ENCODE measurements around the gene INHBC. TPM values are rescaled to one million over a fixed set of nuclear protein-coding genes. Genes with fewer than 3 reads are reported as not detected.

Gene INHBC
- total and polyA plus RNA-seq, 3 donors from 2014 or later: 1.8 to 3.1 (median 2.1) TPM

DNA sequence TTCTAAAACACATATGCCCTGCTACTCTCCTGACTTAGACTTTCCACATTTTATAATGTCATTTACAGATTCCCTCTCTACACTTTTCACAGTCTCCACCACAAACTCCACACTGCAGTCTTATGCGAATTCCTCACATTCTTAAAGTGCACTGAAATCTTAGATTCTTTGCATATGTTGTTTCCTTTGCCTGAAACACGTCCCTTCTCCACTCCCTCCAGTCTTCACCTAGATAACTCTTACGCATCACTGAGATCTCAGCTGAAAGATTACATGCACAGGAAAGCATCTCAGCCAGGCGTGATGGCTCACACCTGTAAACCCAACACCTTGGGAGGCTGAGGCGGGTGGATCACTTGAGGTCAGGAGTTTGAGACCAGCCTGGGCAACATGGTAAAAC lies 48.9 kb downstream of the INHBC start:
- Histone ChIP-seq H3K4me3 (no peak overlapping the region), H3K36me3 (ENCODE audit: low read depth, missing control alignments) (no peaks in the 10 kb centered on the region), H3K9me3 (no peaks in the 10 kb centered on the region), H3K4me1 (no peaks in the 10 kb centered on the region), H3K27me3 (no peaks in the 10 kb centered on the region), H3K27ac (no peak overlapping the region)
- no peak for DNase-seq
- TF ChIP-seq POLR2A (IDR thresholded peaks at IDR 0.05) (no peak), CTCF (IDR thresholded peaks at IDR 0.05) (no peak)
- intact Hi-C loops (cut with DNase I; ENCODE audit: low total_unique reads): no loop called here
- 45 to 57% methylated on average over 5 of the region's 5 CpGs for WGBS, 2 donors

DNA sequence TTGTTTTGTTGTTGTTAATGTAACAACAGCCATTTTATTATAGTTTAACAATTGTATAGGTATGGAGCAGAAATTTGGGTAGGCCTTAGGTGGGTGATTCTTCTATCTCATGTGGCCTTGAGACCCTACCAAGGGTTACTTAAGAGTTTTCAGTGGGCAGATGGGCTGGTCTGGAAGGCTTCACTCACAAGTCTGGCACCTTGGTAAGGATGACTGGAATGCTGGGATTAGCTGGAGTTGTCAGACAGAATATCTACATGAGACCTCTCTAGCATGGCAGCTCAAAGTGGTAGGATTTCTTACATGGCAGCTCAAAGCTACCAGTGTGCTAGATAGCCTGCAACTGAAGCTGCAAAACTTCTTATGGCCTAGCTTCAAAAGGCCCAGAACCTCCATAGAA lies 51.1 kb downstream of the INHBC start:
- Histone ChIP-seq H3K4me3 (no peak overlapping the region), H3K4me1 (peaks cover 9% of the 10 kb centered on the region), H3K27ac (no peak overlapping the region), H3K27me3 (no peaks in the 10 kb centered on the region), H3K9me3 (no peaks in the 10 kb centered on the region), H3K36me3 (ENCODE audit: low read depth, missing control alignments) (no peaks in the 10 kb centered on the region)
- no peak for DNase-seq
- intact Hi-C loops (cut with DNase I; ENCODE audit: low total_unique reads): no loop called here
- TF ChIP-seq CTCF (IDR thresholded peaks at IDR 0.05) (no peak), POLR2A (IDR thresholded peaks at IDR 0.05) (no peak)

DNA sequence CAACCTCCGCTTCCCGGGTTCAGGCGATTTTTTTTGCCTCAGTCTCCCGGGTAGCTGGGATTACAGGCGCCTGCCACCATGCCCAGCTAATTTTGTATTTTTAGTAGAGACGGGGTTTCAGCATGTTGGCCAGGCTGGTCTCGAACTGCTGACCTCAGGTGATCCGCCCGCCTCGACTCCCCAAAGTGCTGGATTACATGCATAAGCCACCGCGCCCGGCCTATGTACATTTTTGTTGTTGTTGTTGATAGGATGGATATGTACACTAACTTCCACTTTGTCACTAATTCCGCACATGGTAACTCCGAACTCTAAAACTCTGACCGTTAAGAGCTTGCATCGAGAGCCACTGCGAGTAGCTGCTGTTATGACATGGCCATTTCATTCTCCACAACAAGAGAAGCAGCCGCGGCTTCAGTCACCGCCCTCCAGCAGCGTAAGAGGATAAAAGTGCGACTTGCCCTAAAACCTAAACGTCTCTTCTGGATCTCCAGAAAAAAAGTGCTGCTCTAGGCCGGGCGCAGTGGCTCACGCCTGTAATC lies 52.5 kb downstream of the INHBC start:
- DNase-seq: peak; percentile 35
- Histone ChIP-seq H3K9me3 (no peaks in the 10 kb centered on the region), H3K4me1 (peaks cover 9% of the 10 kb centered on the region), H3K4me3 (peak overlapping the region; percentile 85 to 90), H3K27ac (no peak overlapping the region), H3K27me3 (no peaks in the 10 kb centered on the region), H3K36me3 (ENCODE audit: low read depth, missing control alignments) (no peaks in the 10 kb centered on the region)
- WGBS, 2 donors: 63 to 65% methylated on average over 27 of the region's 27 CpGs
- intact Hi-C loops (cut with DNase I; ENCODE audit: low total_unique reads): no loop called here
- no peak for TF ChIP-seq CTCF (IDR thresholded peaks at IDR 0.05)
- no peak for TF ChIP-seq POLR2A (IDR thresholded peaks at IDR 0.05)

DNA sequence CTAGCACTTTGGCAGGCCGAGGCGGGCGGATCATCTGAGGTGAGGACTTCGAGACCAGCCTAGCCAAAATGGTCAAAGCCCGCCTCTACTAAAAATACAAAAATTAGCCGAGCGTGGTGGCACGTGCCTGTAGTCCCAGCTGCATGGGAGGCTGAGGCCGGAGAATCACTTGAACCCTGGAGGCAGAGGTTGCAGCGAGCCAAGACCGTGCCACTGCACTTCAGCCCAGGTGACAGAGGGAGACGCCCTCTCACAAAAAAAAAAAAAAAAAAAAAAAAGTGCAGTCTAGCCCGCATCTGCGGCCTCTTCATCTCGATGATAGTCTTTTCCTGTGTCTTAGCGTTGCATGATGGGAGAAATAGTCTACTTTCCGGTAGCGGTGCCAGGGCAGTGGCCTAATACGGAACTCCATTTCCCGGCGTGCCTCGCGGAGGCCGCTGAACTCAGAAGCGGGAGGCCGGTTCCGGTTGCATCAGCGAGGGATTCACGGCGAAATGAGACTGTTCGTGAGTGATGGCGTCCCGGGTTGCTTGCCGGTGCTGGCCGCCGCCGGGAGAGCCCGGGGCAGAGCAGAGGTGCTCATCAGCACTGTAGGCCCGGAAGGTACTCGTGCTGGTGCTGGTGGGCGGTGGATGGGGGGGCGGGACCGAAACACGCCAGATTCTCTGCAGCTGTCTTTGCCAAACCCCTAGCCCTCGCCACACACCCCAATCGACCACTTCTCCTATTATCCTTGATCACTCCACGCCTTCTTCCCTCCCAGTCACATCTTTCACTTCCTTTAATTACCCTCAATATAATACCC lies 53.2 kb downstream of the INHBC start, which contains the start of gene MARS1:
MARS1 (plus strand) TSS at position 472 of the 805 bp plus-strand sequence; CDS start at position 495, 23 bp downstream.
- no peaks in the 10 kb centered on the region for H3K9me3 ChIP-seq
- no peaks in the 10 kb centered on the region for H3K27me3 ChIP-seq
- H3K4me1 ChIP-seq: peaks cover 9% of the 10 kb centered on the region
- DNase-seq: peak; percentile 99
- H3K27ac ChIP-seq: peak within 1 kb of the TSS; percentile 17 to 72
- H3K4me3 ChIP-seq: peak within 1 kb of the TSS; percentile 85 to 90
- intact Hi-C loops (cut with DNase I; ENCODE audit: low total_unique reads): no loop called here
- 5 to 6% methylated on average over 47 of the region's 47 CpGs for WGBS, 2 donors
- H3K36me3 ChIP-seq (ENCODE audit: low read depth, missing control alignments): no peaks in the 10 kb centered on the region
- TF ChIP-seq POLR2A (IDR thresholded peaks at IDR 0.05) (no peak), CTCF (IDR thresholded peaks at IDR 0.05) (peak in 1 of 3 experiments; percentile 8)

All from testis (tissue), 3 donors.